HCT116 (cell line): ENCODE data around the gene DPP6. TPM values are rescaled to one million over a fixed set of nuclear protein-coding genes. Genes with fewer than 3 reads are reported as not detected.

Experiments used
- ATAC-seq: fragments of 200-7000 bp; cut with Tn5 transposase; 2 replicates; pipeline ENCODE4 v1.9.1; 2020; ENCODE audit warnings: mild to moderate bottlenecking, moderate library complexity
- BruUV-seq: library from RNA; stranded (reverse); fragments of 400-500 nt; replicated peaks from 2 replicates; lab custom pipeline; 2021; lab: Mats Ljungman, UMichigan
- CTCF ChIA-PET: fragments of 300-600 bp; sonication (Branson Sonifier 250); formaldehyde crosslinking; loops from one replicate; lab custom pipeline; 2021; ENCODE audit warnings: antibody characterized with exemption; lab: Charles Lee
- POLR2A ChIA-PET: fragments of 300-600, 350-600 bp; sonication (Branson Sonifier 250); formaldehyde crosslinking; loops from one replicate; lab custom pipeline; 2021; ENCODE audit warnings: antibody characterized with exemption; lab: Charles Lee
- RAD21 ChIA-PET, 2 experiments: fragments of 300-600 bp; sonication (Branson Sonifier 250); formaldehyde crosslinking; loops; one replicate each; lab custom pipeline; 2023; ENCODE audit warnings: low total read pairs in 2 of 2; ENCODE audit not compliant: uncharacterized antibody in 2 of 2, unreplicated experiment in 2 of 2, low non-redundant PET in 1 of 2; lab: Charles Lee
- DNase-seq: peaks from one replicate; pipeline ENCODE4 v3.0.0-alpha.2; 2010; ENCODE audit warnings: low read depth, low spot score
- H2AFZ ChIP-seq: fragments of 200-600 bp; shearing (Covaris generic), sonication (generic); 2 replicates; pipeline ENCODE4 v1.6.1; 2017; ENCODE audit warnings: low read depth, mixed run types, mixed read lengths, antibody characterized with exemption, low read length; ENCODE audit not compliant: poor library complexity, severe bottlenecking
- H3K27ac ChIP-seq: 2 replicates; pipeline ENCODE4 v1.5.1; 2012; ENCODE audit warnings: low read depth, low read length
- H3K27me3 ChIP-seq: fragments of 200-600 bp; sonication (generic); 2 replicates; pipeline ENCODE4 v1.6.1; 2016; ENCODE audit warnings: mixed run types, low read length, mixed read lengths; ENCODE audit not compliant: insufficient read depth
- H3K36me3 ChIP-seq, 2 experiments: fragments of 200-500 bp in 1 of 2; fragments of 200-600 bp in 1 of 2; sonication (Bioruptor generic) in 1 of 2; sonication (generic) in 1 of 2; 2 replicates each; pipeline versions ENCODE4 v1.5.1 to v1.6.1; 2014 to 2016; ENCODE audit warnings: low read length in 2 of 2, inconsistent platforms in 1 of 2, mixed read lengths in 1 of 2, mixed run types in 1 of 2; ENCODE audit not compliant: insufficient read depth in 2 of 2, control insufficient read depth in 1 of 2
- H3K4me1 ChIP-seq, 2 experiments: fragments of 200-600 bp in 1 of 2; sonication (generic) in 1 of 2; 2 replicates each; pipeline versions ENCODE4 v1.5.1 to v1.6.1; 2012 to 2017; ENCODE audit warnings: low read length in 2 of 2, inconsistent platforms in 1 of 2, mild to moderate bottlenecking in 1 of 2, mixed read lengths in 1 of 2, mixed run types in 1 of 2, moderate library complexity in 1 of 2; ENCODE audit not compliant: insufficient read depth in 2 of 2, control insufficient read depth in 1 of 2
- H3K4me2 ChIP-seq: fragments of 200-600 bp; sonication (generic); 2 replicates; pipeline ENCODE4 v1.6.1; 2017; ENCODE audit warnings: mixed run types, low read length, mixed read lengths
- H3K4me3 ChIP-seq, 2 experiments: fragments of 200-600 bp in 1 of 2; sonication (generic) in 1 of 2; replicated peaks in 1 of 2; 2 replicates each; pipeline ENCODE4 v1.5.1; 2011 to 2016; ENCODE audit warnings: low read length in 2 of 2, control low read depth in 1 of 2, low read depth in 1 of 2, mild to moderate bottlenecking in 1 of 2, mixed read lengths in 1 of 2, mixed run types in 1 of 2
- H3K79me2 ChIP-seq: fragments of 200-600 bp; sonication (generic); 2 replicates; pipeline ENCODE4 v1.6.1; 2017; ENCODE audit warnings: mild to moderate bottlenecking, mixed run types, low read length, moderate library complexity, mixed read lengths; ENCODE audit not compliant: insufficient read depth
- H3K9ac ChIP-seq: fragments of 200-600 bp; sonication (generic); 2 replicates; pipeline ENCODE4 v1.6.1; 2016; ENCODE audit warnings: low read length, mixed read lengths
- H3K9me2 ChIP-seq: fragments of 200-600 bp; sonication (generic), shearing (Covaris generic); 2 replicates; pipeline ENCODE4 v1.6.1; 2017; ENCODE audit warnings: mixed run types, mild to moderate bottlenecking, moderate library complexity; ENCODE audit not compliant: insufficient read depth
- H3K9me3 ChIP-seq, 2 experiments: fragments of 200-500 bp in 1 of 2; fragments of 200-600 bp in 1 of 2; sonication (Bioruptor generic) in 1 of 2; sonication (generic) in 1 of 2; 2 replicates each; pipeline ENCODE4 v1.6.1; 2014 to 2017; ENCODE audit warnings: low read length in 2 of 2, mixed read lengths in 2 of 2, inconsistent platforms in 1 of 2, low read depth in 1 of 2, mild to moderate bottlenecking in 1 of 2, mixed run types in 1 of 2, moderate library complexity in 1 of 2; ENCODE audit not compliant: control insufficient read depth in 1 of 2, insufficient read depth in 1 of 2
- H4K20me1 ChIP-seq: fragments of 200-600 bp; sonication (generic), shearing (Covaris generic); 2 replicates; pipeline ENCODE4 v1.6.1; 2017; ENCODE audit warnings: mixed run types, mild to moderate bottlenecking, moderate library complexity; ENCODE audit not compliant: insufficient read depth
- CBX3 ChIP-seq: IDR thresholded peaks from 2 replicates; pipeline ENCODE4 v1.6.1; 2012; ENCODE audit warnings: low read depth
- FOSL1 ChIP-seq: IDR thresholded peaks from 2 replicates; pipeline ENCODE4 v1.6.1; 2012; ENCODE audit warnings: low read depth
- MAX ChIP-seq: IDR thresholded peaks from 2 replicates; pipeline ENCODE4 v1.6.1; 2012
- POLR2A ChIP-seq: IDR thresholded peaks from 2 replicates; pipeline ENCODE4 v1.7.0; 2011; ENCODE audit warnings: borderline replicate concordance; ENCODE audit not compliant: insufficient read depth, insufficient read length; ENCODE audit errors: extremely low read depth
- REST ChIP-seq: IDR thresholded peaks from 2 replicates; pipeline ENCODE4 v1.6.1; 2012; ENCODE audit warnings: low read depth
- intact Hi-C: fragments of 100-400 bp; cut with micrococcal nuclease; formaldehyde crosslinking; loops from 2 replicates; pipeline ENCODE4 v1.10.0; 2022
- total RNA-seq: library from RNA; stranded (reverse); gene quantifications from one replicate; pipeline ENCODE4 v1.2.1, GENCODE V29; 2021; ENCODE audit not compliant: unreplicated experiment
- TF ChIP-seq, protein P1 (sequence below): IDR thresholded peaks from 2 replicates; pipeline ENCODE4 v1.6.1; 2012
- TF ChIP-seq, protein P2 (sequence below), 3 experiments: fragments of 200-600 bp in 1 of 3; sonication (generic) in 1 of 3; IDR thresholded peaks in 2 of 3; conservative IDR thresholded peaks in 1 of 3; 2 replicates each; pipeline ENCODE4 v1.5.1; 2012 to 2017; ENCODE audit warnings: low read depth in 2 of 3, low read length in 2 of 3, antibody characterized with exemption in 1 of 3, borderline replicate concordance in 1 of 3, control low read depth in 1 of 3, mild to moderate bottlenecking in 1 of 3, mixed read lengths in 1 of 3, mixed run types in 1 of 3, moderate library complexity in 1 of 3; ENCODE audit not compliant: insufficient read depth in 1 of 3
- TF ChIP-seq, protein P3 (sequence below): IDR thresholded peaks from 2 replicates; pipeline ENCODE4 v1.6.1; 2011; ENCODE audit warnings: mild to moderate bottlenecking, low read length, moderate library complexity; ENCODE audit not compliant: insufficient replicate concordance; ENCODE audit errors: extremely low read depth

The DPP6 gene
- total RNA-seq, 1 experiment from 2014 or later, result not detected

DNA sequence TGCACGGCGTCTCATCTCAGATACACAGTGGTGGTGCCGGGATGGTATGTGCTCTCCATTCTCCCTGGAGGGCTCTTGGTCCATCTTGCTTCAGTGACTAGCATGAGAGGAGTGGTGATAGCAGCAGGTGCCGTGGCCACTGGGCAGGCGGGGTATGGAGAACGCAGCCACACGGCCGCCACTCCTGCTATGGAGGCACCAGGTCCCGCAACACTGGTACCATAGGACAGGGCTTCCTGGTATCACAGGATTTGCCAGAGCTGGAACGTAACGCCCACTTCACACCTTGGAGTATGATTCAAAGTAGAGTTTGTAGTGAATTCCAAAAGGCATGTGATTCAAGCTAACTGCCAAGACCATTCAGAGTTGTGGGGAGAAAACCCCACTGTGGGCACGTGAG is 284.1 kb downstream of the DPP6 start:
- Histone ChIP-seq H2AFZ (no peak overlapping the region), H3K4me3 (no peak overlapping the region), H3K36me3 (no peaks in the 10 kb centered on the region), H3K79me2 (no peaks in the 10 kb centered on the region), H3K9ac (no peak overlapping the region), H4K20me1 (no peaks in the 10 kb centered on the region), H3K4me2 (no peak overlapping the region), H3K27me3 (no peaks in the 10 kb centered on the region), H3K9me2 (no peaks in the 10 kb centered on the region), H3K9me3 (peaks cover 0 to 16% of the 10 kb centered on the region in 2 experiments; a peak in 1 of 4 replicates), H3K27ac (no peak overlapping the region), H3K4me1 (no peaks in the 10 kb centered on the region)
- TF ChIP-seq, protein P1, sequence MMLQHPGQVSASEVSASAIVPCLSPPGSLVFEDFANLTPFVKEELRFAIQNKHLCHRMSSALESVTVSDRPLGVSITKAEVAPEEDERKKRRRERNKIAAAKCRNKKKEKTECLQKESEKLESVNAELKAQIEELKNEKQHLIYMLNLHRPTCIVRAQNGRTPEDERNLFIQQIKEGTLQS, result no peak
- TF ChIP-seq REST (no peak), FOSL1 (no peak), CBX3 (no peak), MAX (no peak), POLR2A (no peak)
- TF ChIP-seq, protein P2, sequence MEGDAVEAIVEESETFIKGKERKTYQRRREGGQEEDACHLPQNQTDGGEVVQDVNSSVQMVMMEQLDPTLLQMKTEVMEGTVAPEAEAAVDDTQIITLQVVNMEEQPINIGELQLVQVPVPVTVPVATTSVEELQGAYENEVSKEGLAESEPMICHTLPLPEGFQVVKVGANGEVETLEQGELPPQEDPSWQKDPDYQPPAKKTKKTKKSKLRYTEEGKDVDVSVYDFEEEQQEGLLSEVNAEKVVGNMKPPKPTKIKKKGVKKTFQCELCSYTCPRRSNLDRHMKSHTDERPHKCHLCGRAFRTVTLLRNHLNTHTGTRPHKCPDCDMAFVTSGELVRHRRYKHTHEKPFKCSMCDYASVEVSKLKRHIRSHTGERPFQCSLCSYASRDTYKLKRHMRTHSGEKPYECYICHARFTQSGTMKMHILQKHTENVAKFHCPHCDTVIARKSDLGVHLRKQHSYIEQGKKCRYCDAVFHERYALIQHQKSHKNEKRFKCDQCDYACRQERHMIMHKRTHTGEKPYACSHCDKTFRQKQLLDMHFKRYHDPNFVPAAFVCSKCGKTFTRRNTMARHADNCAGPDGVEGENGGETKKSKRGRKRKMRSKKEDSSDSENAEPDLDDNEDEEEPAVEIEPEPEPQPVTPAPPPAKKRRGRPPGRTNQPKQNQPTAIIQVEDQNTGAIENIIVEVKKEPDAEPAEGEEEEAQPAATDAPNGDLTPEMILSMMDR (IDR thresholded peaks at IDR 0.05 in 2 of 3, conservative IDR thresholded peaks at IDR 0.05 in 1 of 3; ENCODE audit: borderline replicate concordance in 1 of 3, insufficient read depth in 1 of 3, low read depth in 2 of 3, low read length in 2 of 3), result no peak
- TF ChIP-seq, protein P3, sequence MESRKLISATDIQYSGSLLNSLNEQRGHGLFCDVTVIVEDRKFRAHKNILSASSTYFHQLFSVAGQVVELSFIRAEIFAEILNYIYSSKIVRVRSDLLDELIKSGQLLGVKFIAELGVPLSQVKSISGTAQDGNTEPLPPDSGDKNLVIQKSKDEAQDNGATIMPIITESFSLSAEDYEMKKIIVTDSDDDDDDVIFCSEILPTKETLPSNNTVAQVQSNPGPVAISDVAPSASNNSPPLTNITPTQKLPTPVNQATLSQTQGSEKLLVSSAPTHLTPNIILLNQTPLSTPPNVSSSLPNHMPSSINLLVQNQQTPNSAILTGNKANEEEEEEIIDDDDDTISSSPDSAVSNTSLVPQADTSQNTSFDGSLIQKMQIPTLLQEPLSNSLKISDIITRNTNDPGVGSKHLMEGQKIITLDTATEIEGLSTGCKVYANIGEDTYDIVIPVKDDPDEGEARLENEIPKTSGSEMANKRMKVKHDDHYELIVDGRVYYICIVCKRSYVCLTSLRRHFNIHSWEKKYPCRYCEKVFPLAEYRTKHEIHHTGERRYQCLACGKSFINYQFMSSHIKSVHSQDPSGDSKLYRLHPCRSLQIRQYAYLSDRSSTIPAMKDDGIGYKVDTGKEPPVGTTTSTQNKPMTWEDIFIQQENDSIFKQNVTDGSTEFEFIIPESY, result no peak
- BruUV-seq, result no TSS peak
- ChIA-PET CTCF (no interaction called here), RAD21 (no interaction called here), POLR2A (no interaction called here)
- intact Hi-C loops, result no loop called here
- no peak for ATAC-seq
- no peak for DNase-seq
